HepG2 (cell line): ENCODE data around the gene P4HTM. TPM values are rescaled to one million over a fixed set of nuclear protein-coding genes. Genes with fewer than 3 reads are reported as not detected.
A peak's percentile ranks its signal among the peaks of the same experiment; 100 is the strongest.

Experiments
- ATM ChIP-seq: fragments of 450-650 bp; IDR thresholded peaks from 2 replicates; pipeline ENCODE4 v1.7.1; 2017; ENCODE audit warnings: mild to moderate bottlenecking, borderline replicate concordance
- CBX5 ChIP-seq: sonication (generic); formaldehyde crosslinking; IDR thresholded peaks from 2 replicates; pipeline ENCODE4 v1.4.0; 2020; ENCODE audit warnings: missing genetic modification reagents, borderline replicate concordance
- ELF3 ChIP-seq: IDR thresholded peaks from 2 replicates; pipeline ENCODE4 v1.6.1; 2016; ENCODE audit warnings: missing genetic modification reagents, missing compliant biosample characterization
- ELK4 ChIP-seq: sonication (generic); formaldehyde crosslinking; IDR thresholded peaks from 2 replicates; pipeline ENCODE4 v1.9.0; 2021; ENCODE audit warnings: missing genetic modification reagents, borderline replicate concordance
- HIVEP1 ChIP-seq: sonication (generic); formaldehyde crosslinking; IDR thresholded peaks from 2 replicates; pipeline ENCODE4 v1.4.0; 2020; ENCODE audit warnings: mild to moderate bottlenecking, missing genetic modification reagents
- HMG20B ChIP-seq: conservative IDR thresholded peaks from 2 replicates; pipeline ENCODE4 v1.6.1; 2016; ENCODE audit warnings: missing genetic modification reagents, missing compliant biosample characterization
- KLF11 ChIP-seq: IDR thresholded peaks from 2 replicates; pipeline ENCODE4 v1.6.1; 2016; ENCODE audit warnings: missing compliant biosample characterization
- MEIS1 ChIP-seq: sonication (generic); formaldehyde crosslinking; IDR thresholded peaks from 2 replicates; pipeline ENCODE4 v1.9.0; 2021; ENCODE audit warnings: mild to moderate bottlenecking, missing genetic modification reagents, moderate library complexity, borderline replicate concordance
- RBAK ChIP-seq: sonication (generic); formaldehyde crosslinking; IDR thresholded peaks from 2 replicates; pipeline ENCODE4 v1.5.1; 2020; ENCODE audit warnings: mild to moderate bottlenecking, missing genetic modification reagents
- REXO4 ChIP-seq: sonication (generic); formaldehyde crosslinking; IDR thresholded peaks from 2 replicates; pipeline ENCODE4 v1.8.0; 2022; ENCODE audit warnings: missing genetic modification reagents, mild to moderate bottlenecking, borderline replicate concordance
- SMYD3 ChIP-seq: sonication (generic); formaldehyde crosslinking; IDR thresholded peaks from 2 replicates; pipeline ENCODE4 v1.8.1; 2023; ENCODE audit warnings: mild to moderate bottlenecking, missing genetic modification reagents
- SOX6 ChIP-seq, 2 experiments: fragments of 450-650 bp in 1 of 2; sonication (generic) in 1 of 2; formaldehyde crosslinking in 1 of 2; IDR thresholded peaks; 2 replicates each; pipeline versions ENCODE4 v1.4.0 to v1.6.1; 2017 to 2020; ENCODE audit warnings: antibody characterized with exemption in 1 of 2, mild to moderate bottlenecking in 1 of 2, missing genetic modification reagents in 1 of 2
- ZNF382 ChIP-seq: sonication (generic); formaldehyde crosslinking; IDR thresholded peaks from 2 replicates; pipeline ENCODE4 v1.5.0; 2020; ENCODE audit warnings: missing genetic modification reagents, mild to moderate bottlenecking, borderline replicate concordance
- ZNF609 ChIP-seq: sonication (generic); formaldehyde crosslinking; IDR thresholded peaks from 2 replicates; pipeline ENCODE4 v1.4.0; 2020; ENCODE audit warnings: mild to moderate bottlenecking, missing genetic modification reagents, borderline replicate concordance
- ZNF747 ChIP-seq: sonication (generic); formaldehyde crosslinking; IDR thresholded peaks from 2 replicates; pipeline ENCODE4 v1.8.1; 2023; ENCODE audit warnings: missing genetic modification reagents, mild to moderate bottlenecking, borderline replicate concordance
- ZNF83 ChIP-seq: sonication (generic); formaldehyde crosslinking; IDR thresholded peaks from 2 replicates; pipeline ENCODE4 v1.4.0; 2020; ENCODE audit warnings: missing genetic modification reagents, mild to moderate bottlenecking, borderline replicate concordance
- polyA plus RNA-seq, 8 experiments: library from polyadenylated mRNA; depleted of rRNA in 3 of 8; stranded (reverse) in 7 of 8; unstranded in 1 of 8; fragments of >200 nt; fragmentation: Illumina TruSeq in 4 of 8; extraction: Trizol in 4 of 8; gene quantifications; 2 replicates each; pipeline versions ENCODE4 v1.2.1 to v1.2.3, GENCODE V29; 2011 to 2016; ENCODE audit warnings: low read depth in 4 of 8, missing spikeins in 1 of 8, mixed read lengths in 1 of 8; ENCODE audit not compliant: insufficient read depth in 1 of 8
- total RNA-seq, 5 experiments: library from RNA; depleted of rRNA; stranded (reverse); fragments of >200 nt; fragmentation: Illumina TruSeq; extraction: Trizol; gene quantifications; 2 replicates each; pipeline ENCODE4 v1.2.3, GENCODE V29; 2016; ENCODE audit warnings: low read depth in 1 of 5
- TF ChIP-seq, protein P1 (sequence below): sonication (generic); formaldehyde crosslinking; IDR thresholded peaks from 2 replicates; pipeline ENCODE4 v1.4.0; 2020; ENCODE audit warnings: missing genetic modification reagents, mild to moderate bottlenecking, borderline replicate concordance
- TF ChIP-seq, protein P2 (sequence below): sonication (generic); formaldehyde crosslinking; IDR thresholded peaks from 2 replicates; pipeline ENCODE4 v1.4.0; 2020; ENCODE audit warnings: missing genetic modification reagents, borderline replicate concordance

Gene P4HTM
- total and polyA plus RNA-seq, 2 of the 13 experiments (the other 11 are each of a cell fraction or from before 2014, with no cell fraction given) = 0.01 TPM; not detected in 1

DNA sequence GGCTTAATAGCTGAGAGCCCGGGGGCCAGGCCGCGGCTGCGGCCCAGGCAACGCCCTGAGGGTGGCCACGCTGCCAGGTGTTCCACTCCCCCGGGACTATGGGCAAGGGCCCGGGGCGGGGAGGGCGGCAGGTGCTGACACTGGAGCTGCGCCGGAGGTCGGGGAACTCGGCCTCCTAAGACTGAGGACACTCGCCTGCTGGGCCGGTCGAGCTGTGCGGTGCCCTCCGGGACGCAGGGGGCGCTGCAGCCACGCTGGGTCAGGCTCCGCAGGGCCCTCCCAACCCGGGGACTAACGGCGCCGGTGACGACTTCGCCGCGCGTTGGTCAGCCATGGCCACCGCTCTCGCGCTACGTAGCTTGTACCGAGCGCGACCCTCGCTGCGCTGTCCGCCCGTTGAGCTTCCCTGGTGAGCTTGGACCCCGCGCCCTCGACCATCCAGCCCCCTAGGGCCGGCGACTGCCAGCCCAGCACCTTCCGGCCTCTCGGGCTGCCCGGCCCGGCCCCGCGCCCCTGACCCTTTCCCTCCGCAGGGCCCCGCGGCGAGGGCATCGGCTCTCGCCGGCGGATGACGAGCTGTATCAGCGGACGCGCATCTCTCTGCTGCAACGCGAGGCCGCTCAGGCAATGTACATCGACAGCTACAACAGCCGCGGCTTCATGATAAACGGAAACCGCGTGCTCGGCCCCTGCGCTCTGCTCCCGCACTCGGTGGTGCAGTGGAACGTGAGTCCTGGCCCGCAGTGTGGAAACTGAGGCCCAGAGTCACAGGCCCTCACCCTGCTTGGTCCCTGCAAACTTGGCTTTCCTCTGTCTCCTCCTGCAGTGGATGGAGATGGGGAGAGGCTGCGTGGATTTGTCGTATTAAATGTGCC is 32.0 kb downstream of the P4HTM start, which contains the start of gene NDUFAF3 (continued):
- TF ChIP-seq ZNF609 (CRISPR knock-in tag) = no peak
- TF ChIP-seq CBX5 = 0 out of 2 replicates have a peak, but pooled peaks have one; percentile 29
- TF ChIP-seq MEIS1 (CRISPR knock-in tag) = no peak
- 0 out of 2 replicates have a peak, but pooled peaks have one; percentile 75 for TF ChIP-seq ELK4 (CRISPR knock-in tag)
- TF ChIP-seq HIVEP1 (CRISPR knock-in tag) = peak; percentile 72; the same call in 1 of the 2 replicates
- TF ChIP-seq ELF3 (CRISPR knock-in tag) = no peak; the same call in 1 of the 2 replicates
- no peak for TF ChIP-seq REXO4 (CRISPR knock-in tag)
- peak; percentile 92 for TF ChIP-seq ZNF747 (CRISPR knock-in tag)
- no peak for TF ChIP-seq ATM
- TF ChIP-seq SMYD3 (CRISPR knock-in tag) = no peak
- no peak; the same call in 1 of the 2 replicates for TF ChIP-seq HMG20B (CRISPR knock-in tag)
- TF ChIP-seq, protein P1, sequence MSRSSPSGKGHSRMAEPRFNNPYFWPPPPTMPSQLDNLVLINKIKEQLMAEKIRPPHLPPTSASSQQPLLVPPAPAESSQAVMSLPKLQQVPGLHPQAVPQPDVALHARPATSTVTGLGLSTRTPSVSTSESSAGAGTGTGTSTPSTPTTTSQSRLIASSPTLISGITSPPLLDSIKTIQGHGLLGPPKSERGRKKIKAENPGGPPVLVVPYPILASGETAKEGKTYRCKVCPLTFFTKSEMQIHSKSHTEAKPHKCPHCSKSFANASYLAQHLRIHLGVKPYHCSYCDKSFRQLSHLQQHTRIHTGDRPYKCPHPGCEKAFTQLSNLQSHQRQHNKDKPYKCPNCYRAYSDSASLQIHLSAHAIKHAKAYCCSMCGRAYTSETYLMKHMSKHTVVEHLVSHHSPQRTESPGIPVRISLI (CRISPR knock-in tag) = no peak
- TF ChIP-seq RBAK = no peak
- TF ChIP-seq KLF11 (CRISPR knock-in tag) = no peak
- TF ChIP-seq ZNF382 (CRISPR knock-in tag) = no peak
- TF ChIP-seq, protein P2, sequence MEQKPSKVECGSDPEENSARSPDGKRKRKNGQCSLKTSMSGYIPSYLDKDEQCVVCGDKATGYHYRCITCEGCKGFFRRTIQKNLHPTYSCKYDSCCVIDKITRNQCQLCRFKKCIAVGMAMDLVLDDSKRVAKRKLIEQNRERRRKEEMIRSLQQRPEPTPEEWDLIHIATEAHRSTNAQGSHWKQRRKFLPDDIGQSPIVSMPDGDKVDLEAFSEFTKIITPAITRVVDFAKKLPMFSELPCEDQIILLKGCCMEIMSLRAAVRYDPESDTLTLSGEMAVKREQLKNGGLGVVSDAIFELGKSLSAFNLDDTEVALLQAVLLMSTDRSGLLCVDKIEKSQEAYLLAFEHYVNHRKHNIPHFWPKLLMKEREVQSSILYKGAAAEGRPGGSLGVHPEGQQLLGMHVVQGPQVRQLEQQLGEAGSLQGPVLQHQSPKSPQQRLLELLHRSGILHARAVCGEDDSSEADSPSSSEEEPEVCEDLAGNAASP (CRISPR knock-in tag) = no peak
- peak; percentile 75; the same call in 1 of the 2 replicates for TF ChIP-seq ZNF83 (CRISPR knock-in tag)
- TF ChIP-seq SOX6 (IDR thresholded peaks at IDR 0.05) = no peak
- peak; percentile 71 for TF ChIP-seq SOX6 (CRISPR knock-in tag; IDR thresholded peaks at IDR 0.05)
